Endometrial microvascular endothelial cells (primary cell): ENCODE data around the gene KCTD16. TPM values are rescaled to one million over a fixed set of nuclear protein-coding genes. Genes with fewer than 3 reads are reported as not detected.

Source experiments
- in situ Hi-C: cut with HindIII; loops from 2 replicates; pipeline ENCODE4 v1.10.0; 2017; ENCODE audit warnings: low sequenced_read_pairs, low pct_unique_long_range_greater_than_20kb; ENCODE audit errors: inconsistent ontology term
- total RNA-seq: library from RNA; depleted of rRNA; stranded (reverse); fragments of >200 nt; gene quantifications from one replicate; pipeline ENCODE4 v1.2.3, GENCODE V29; 2015; ENCODE audit errors: inconsistent ontology term

The KCTD16 gene
- total RNA-seq, 1 donor from 2014 or later: under 0.01 TPM

GRCh38 chr5:144151026-144151425, 19.6 kb upstream of the KCTD16 start:
- in situ Hi-C loops: no loop called here

GRCh38 chr5:144156767-144157171, 13.9 kb upstream of the KCTD16 start:
- in situ Hi-C loops: no loop called here

GRCh38 chr5:144162686-144163085, 8.0 kb upstream of the KCTD16 start:
- in situ Hi-C loops: no loop called here

GRCh38 chr5:144166696-144167095, 4.0 kb upstream of the KCTD16 start:
- in situ Hi-C loops: no loop called here

GRCh38 chr5:144167998-144168397, 2.7 kb upstream of the KCTD16 start:
- in situ Hi-C loops: no loop called here

- in situ Hi-C loops: no loop called here
Observed at GRCh38 chr5:144169904-144170275, 783 bp upstream of the KCTD16 start.

GRCh38 chr5:144173766-144174165, 3.1 kb downstream of the KCTD16 start:
- in situ Hi-C loops: no loop called here

- in situ Hi-C loops: no loop called here
Observed at GRCh38 chr5:144177548-144177947, 6.9 kb downstream of the KCTD16 start.

- in situ Hi-C loops: no loop called here
Observed at GRCh38 chr5:144179226-144179625, 8.6 kb downstream of the KCTD16 start.

- in situ Hi-C loops: no loop called here
Observed at GRCh38 chr5:144183254-144183889, 12.7 kb downstream of the KCTD16 start.

- in situ Hi-C loops: no loop called here
Observed at GRCh38 chr5:144187699-144188294, 17.1 kb downstream of the KCTD16 start.

GRCh38 chr5:144189800-144190429, 19.2 kb downstream of the KCTD16 start:
- in situ Hi-C loops: no loop called here

GRCh38 chr5:144191531-144191930, 20.9 kb downstream of the KCTD16 start:
- in situ Hi-C loops: no loop called here

- in situ Hi-C loops: no loop called here
Observed at GRCh38 chr5:144191998-144192397, 21.3 kb downstream of the KCTD16 start.

- in situ Hi-C loops: no loop called here
Observed at GRCh38 chr5:144192661-144193060, 22.0 kb downstream of the KCTD16 start.

- in situ Hi-C loops: no loop called here
Observed at GRCh38 chr5:144194144-144194543, 23.5 kb downstream of the KCTD16 start.

GRCh38 chr5:144195448-144195847, 24.8 kb downstream of the KCTD16 start:
- in situ Hi-C loops: no loop called here

- in situ Hi-C loops: no loop called here
Observed at GRCh38 chr5:144196612-144197011, 25.9 kb downstream of the KCTD16 start.

- in situ Hi-C loops: no loop called here
Observed at GRCh38 chr5:144198386-144198785, 27.7 kb downstream of the KCTD16 start.

GRCh38 chr5:144201588-144201987, 30.9 kb downstream of the KCTD16 start:
- in situ Hi-C loops: loop anchor here (25.0 kb wide), 1 partner anchor 1036 kb away; no protein-coding TSS in a partner anchor
